H7 (cell line): ENCODE measurements around the gene ASMTL. TPM values are rescaled to one million over a fixed set of nuclear protein-coding genes. Genes with fewer than 3 reads are reported as not detected.
"Not testable (repeated sequence)": the region's sequence is repeated elsewhere in the genome, so short reads cannot be mapped to it uniquely, and the experiment has no call there.

Experiments used
- DNase-seq: peaks from one replicate; pipeline ENCODE4 v3.0.0; 2012
- H3K27me3 ChIP-seq: 2 replicates; pipeline ENCODE4 v1.6.0; 2011; ENCODE audit warnings: mild to moderate bottlenecking, low read length; ENCODE audit not compliant: control insufficient read depth, insufficient read depth
- H3K36me3 ChIP-seq: replicated peaks from 2 replicates; pipeline ENCODE4 v1.5.1; 2011; ENCODE audit warnings: low read length; ENCODE audit not compliant: control insufficient read depth, insufficient read depth
- H3K4me3 ChIP-seq: 2 replicates; pipeline ENCODE4 v1.5.1; 2011; ENCODE audit warnings: low read depth, mild to moderate bottlenecking, control low read depth, low read length, moderate library complexity; ENCODE audit not compliant: insufficient read depth
- total RNA-seq: library from RNA; depleted of rRNA; stranded (reverse); fragments of >200 nt; shearing (Covaris generic); gene quantifications from 2 replicates; pipeline ENCODE4 v1.2.3, GENCODE V29; 2014

The ASMTL gene
- total RNA-seq, 1 experiment from 2014 or later, result 36.5 TPM

- Histone ChIP-seq H3K4me3 (no peak overlapping the region), H3K27me3 (no peaks in the 10 kb centered on the region), H3K36me3 (peaks cover 52% of the 10 kb centered on the region)
- DNase-seq, result no peak
Observed at GRCh38 chrX:1419545-1420355, 33.0 kb downstream of the ASMTL start.

GRCh38 chrX:1418901-1419544, 33.7 kb downstream of the ASMTL start:
- Histone ChIP-seq H3K4me3 (no peak overlapping the region), H3K27me3 (no peaks in the 10 kb centered on the region), H3K36me3 (peaks cover 49% of the 10 kb centered on the region)
- DNase-seq, result peak; percentile 71

GRCh38 chrX:1417921-1418771, 34.6 kb downstream of the ASMTL start:
- Histone ChIP-seq H3K27me3 (no peaks in the 10 kb centered on the region), H3K4me3 (no peak overlapping the region), H3K36me3 (peaks cover 46% of the 10 kb centered on the region)
- DNase-seq, result no peak

GRCh38 chrX:1416965-1417760, 35.5 kb downstream of the ASMTL start:
- H3K36me3 ChIP-seq, result peaks cover 41% of the 10 kb centered on the region
- H3K27me3 ChIP-seq, result no peaks in the 10 kb centered on the region
- DNase-seq, result no peak

GRCh38 chrX:1416327-1416784, 36.4 kb downstream of the ASMTL start:
- Histone ChIP-seq H3K27me3 (no peaks in the 10 kb centered on the region), H3K4me3 (no peak overlapping the region), H3K36me3 (peaks cover 34% of the 10 kb centered on the region)
- DNase-seq, result no peak

More at GRCh38 chrX:1416965-1417760, 35.5 kb downstream of the ASMTL start:
- no peak overlapping the region for H3K4me3 ChIP-seq

- peaks cover 28% of the 10 kb centered on the region for H3K36me3 ChIP-seq
- no peak for DNase-seq
Observed at GRCh38 chrX:1412551-1413161, 40.1 kb downstream of the ASMTL start.

GRCh38 chrX:1411326-1411725, 41.4 kb downstream of the ASMTL start:
- no peak for DNase-seq
- Histone ChIP-seq H3K4me3 (no peak overlapping the region), H3K27me3 (no peaks in the 10 kb centered on the region), H3K36me3 (peaks cover 23% of the 10 kb centered on the region)

More at GRCh38 chrX:1412551-1413161, 40.1 kb downstream of the ASMTL start:
- H3K4me3 ChIP-seq, result no peak overlapping the region
- no peaks in the 10 kb centered on the region for H3K27me3 ChIP-seq

- Histone ChIP-seq H3K27me3 (no peaks in the 10 kb centered on the region), H3K4me3 (no peak overlapping the region), H3K36me3 (peaks cover 28% of the 10 kb centered on the region)
- no peak for DNase-seq
Observed at GRCh38 chrX:1407035-1407434, 45.7 kb downstream of the ASMTL start.

- not testable (repeated sequence) for H3K4me3 ChIP-seq, DNase-seq, H3K27me3 ChIP-seq
- peaks cover 25% of the 10 kb centered on the region for H3K36me3 ChIP-seq
Observed at GRCh38 chrX:1405769-1406168, 46.9 kb downstream of the ASMTL start.

GRCh38 chrX:1403867-1404266, 48.8 kb downstream of the ASMTL start:
- H3K36me3 ChIP-seq, result peaks cover 27% of the 10 kb centered on the region
- not testable (repeated sequence) for DNase-seq, H3K4me3 ChIP-seq, H3K27me3 ChIP-seq

- Histone ChIP-seq H3K27me3 (no peaks in the 10 kb centered on the region), H3K4me3 (no peak overlapping the region), H3K36me3 (peaks cover 27% of the 10 kb centered on the region)
- no peak for DNase-seq
Observed at GRCh38 chrX:1403228-1403627, 49.5 kb downstream of the ASMTL start.

GRCh38 chrX:1401611-1402430, 50.9 kb downstream of the ASMTL start:
- H3K36me3 ChIP-seq, result peaks cover 19% of the 10 kb centered on the region
- no peaks in the 10 kb centered on the region for H3K27me3 ChIP-seq
- no peak overlapping the region for H3K4me3 ChIP-seq
- DNase-seq, result peak; percentile 47
